Measurements from ENCODE around the gene TMTC2.

Gene TMTC2

DNA sequence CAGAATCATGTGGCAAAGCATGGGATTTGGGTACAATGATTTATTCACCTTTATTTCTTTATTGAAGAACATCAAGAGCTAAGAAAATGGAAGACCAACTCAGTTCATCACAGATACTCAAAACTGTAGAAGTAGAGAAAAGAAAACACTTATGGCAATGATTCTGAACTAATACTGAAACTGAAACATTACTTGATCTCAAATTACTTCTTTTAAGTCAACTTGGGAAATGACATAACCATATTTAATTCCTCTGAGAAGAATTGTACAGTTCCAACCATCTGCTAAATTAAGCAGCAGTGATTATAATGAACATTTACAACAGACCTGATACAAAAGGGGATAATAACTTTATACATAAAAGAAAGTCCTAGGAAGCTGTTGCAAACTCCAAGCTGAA, 466.5 kb downstream of the TMTC2 start:
- no peak overlapping the region for H2AFZ ChIP-seq (ENCODE audit: low read length)
- H3K27me3 ChIP-seq (ENCODE audit: insufficient read depth, low read length) = no peaks in the 10 kb centered on the region
- no peaks in the 10 kb centered on the region for H3K9me2 ChIP-seq (ENCODE audit: low read depth, low read length)
- no peaks in the 10 kb centered on the region for H3K36me3 ChIP-seq (ENCODE audit: insufficient read depth, low read length)
- H4K20me1 ChIP-seq (ENCODE audit: insufficient read depth, low read length) = no peaks in the 10 kb centered on the region
- TF ChIP-seq, protein P1, sequence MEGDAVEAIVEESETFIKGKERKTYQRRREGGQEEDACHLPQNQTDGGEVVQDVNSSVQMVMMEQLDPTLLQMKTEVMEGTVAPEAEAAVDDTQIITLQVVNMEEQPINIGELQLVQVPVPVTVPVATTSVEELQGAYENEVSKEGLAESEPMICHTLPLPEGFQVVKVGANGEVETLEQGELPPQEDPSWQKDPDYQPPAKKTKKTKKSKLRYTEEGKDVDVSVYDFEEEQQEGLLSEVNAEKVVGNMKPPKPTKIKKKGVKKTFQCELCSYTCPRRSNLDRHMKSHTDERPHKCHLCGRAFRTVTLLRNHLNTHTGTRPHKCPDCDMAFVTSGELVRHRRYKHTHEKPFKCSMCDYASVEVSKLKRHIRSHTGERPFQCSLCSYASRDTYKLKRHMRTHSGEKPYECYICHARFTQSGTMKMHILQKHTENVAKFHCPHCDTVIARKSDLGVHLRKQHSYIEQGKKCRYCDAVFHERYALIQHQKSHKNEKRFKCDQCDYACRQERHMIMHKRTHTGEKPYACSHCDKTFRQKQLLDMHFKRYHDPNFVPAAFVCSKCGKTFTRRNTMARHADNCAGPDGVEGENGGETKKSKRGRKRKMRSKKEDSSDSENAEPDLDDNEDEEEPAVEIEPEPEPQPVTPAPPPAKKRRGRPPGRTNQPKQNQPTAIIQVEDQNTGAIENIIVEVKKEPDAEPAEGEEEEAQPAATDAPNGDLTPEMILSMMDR (IDR thresholded peaks at IDR 0.05; ENCODE audit: low read length) = no peak
- no peak for TF ChIP-seq EZH2 (IDR thresholded peaks at IDR 0.05; ENCODE audit: borderline replicate concordance, low read length)
- no peak overlapping the region for H3K27ac ChIP-seq (ENCODE audit: low read depth, low read length, poor library complexity, severe bottlenecking)
- no peaks in the 10 kb centered on the region for H3K4me1 ChIP-seq (ENCODE audit: insufficient read depth, low read length, severe bottlenecking)
- H3K9ac ChIP-seq (ENCODE audit: low read length) = no peak overlapping the region
- no peak overlapping the region for H3K4me3 ChIP-seq (ENCODE audit: low read depth, low read length, poor library complexity, severe bottlenecking)
- H3K79me2 ChIP-seq (ENCODE audit: insufficient read depth, low read length) = no peaks in the 10 kb centered on the region
- H3F3A ChIP-seq (ENCODE audit: insufficient read depth, low read length) = no peaks in the 10 kb centered on the region
- H3K9me3 ChIP-seq (ENCODE audit: low read length) = no peaks in the 10 kb centered on the region
- H3K4me2 ChIP-seq (ENCODE audit: low read length) = no peak overlapping the region

DNA sequence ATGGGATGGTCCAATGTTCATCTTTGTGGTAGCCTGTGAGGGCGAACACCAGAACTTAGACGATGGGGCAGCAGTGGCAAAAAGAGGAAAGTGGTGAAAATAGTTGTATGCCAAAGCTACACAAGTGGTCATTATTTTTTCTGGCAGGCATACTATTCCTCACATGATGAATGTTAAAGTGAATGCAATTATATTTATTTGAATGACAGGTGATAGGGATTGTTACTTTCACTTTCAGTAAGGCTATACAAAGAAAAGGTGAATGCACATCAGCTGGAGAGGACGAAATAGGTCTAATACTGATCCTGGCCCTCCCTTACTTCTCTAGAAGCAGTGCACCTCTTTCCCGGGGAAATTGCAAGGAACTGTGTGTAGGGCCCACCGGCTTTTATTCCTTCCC, 470.1 kb downstream of the TMTC2 start:
- H2AFZ ChIP-seq (ENCODE audit: low read length) = no peak overlapping the region
- no peak overlapping the region for H3K9ac ChIP-seq (ENCODE audit: low read length)

DNA sequence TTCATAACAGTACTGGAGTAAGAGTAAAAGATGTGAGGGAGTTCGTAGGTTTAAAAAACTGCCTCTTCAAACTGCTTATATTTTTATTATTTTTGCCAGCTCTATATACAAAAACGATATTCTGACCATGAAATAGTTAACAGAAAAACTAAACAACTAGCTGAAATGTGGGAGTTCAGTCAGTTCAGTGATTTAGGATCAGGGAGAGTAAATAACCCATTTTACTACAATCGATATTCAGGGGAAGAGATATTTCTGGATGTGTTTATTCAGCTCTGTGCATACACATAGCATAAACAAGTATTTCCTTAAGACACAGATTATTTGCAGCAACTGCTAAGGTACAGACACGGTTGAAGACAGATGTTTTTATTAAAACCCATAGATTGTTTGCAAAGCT, 470.9 kb downstream of the TMTC2 start:
- no peaks in the 10 kb centered on the region for H3F3A ChIP-seq (ENCODE audit: insufficient read depth, low read length)
- TF ChIP-seq, protein P1 (IDR thresholded peaks at IDR 0.05; ENCODE audit: low read length) = no peak
- TF ChIP-seq EZH2 (IDR thresholded peaks at IDR 0.05; ENCODE audit: borderline replicate concordance, low read length) = no peak
- no peak overlapping the region for H3K27ac ChIP-seq (ENCODE audit: low read depth, low read length, poor library complexity, severe bottlenecking)
- H3K36me3 ChIP-seq (ENCODE audit: insufficient read depth, low read length) = no peaks in the 10 kb centered on the region
- no peaks in the 10 kb centered on the region for H3K9me3 ChIP-seq (ENCODE audit: low read length)
- no peaks in the 10 kb centered on the region for H3K4me1 ChIP-seq (ENCODE audit: insufficient read depth, low read length, severe bottlenecking)
- H3K4me3 ChIP-seq (ENCODE audit: low read depth, low read length, poor library complexity, severe bottlenecking) = no peak overlapping the region
- no peaks in the 10 kb centered on the region for H3K27me3 ChIP-seq (ENCODE audit: insufficient read depth, low read length)
- no peak overlapping the region for H3K9ac ChIP-seq (ENCODE audit: low read length)
- H3K4me2 ChIP-seq (ENCODE audit: low read length) = no peak overlapping the region
- no peaks in the 10 kb centered on the region for H3K79me2 ChIP-seq (ENCODE audit: insufficient read depth, low read length)
- no peaks in the 10 kb centered on the region for H4K20me1 ChIP-seq (ENCODE audit: insufficient read depth, low read length)
- H3K9me2 ChIP-seq (ENCODE audit: low read depth, low read length) = no peaks in the 10 kb centered on the region
- no peak overlapping the region for H2AFZ ChIP-seq (ENCODE audit: low read length)

More for the DNA sequence above, 470.1 kb downstream of the TMTC2 start:
- no peak overlapping the region for H3K4me2 ChIP-seq (ENCODE audit: low read length)
- H3K27me3 ChIP-seq (ENCODE audit: insufficient read depth, low read length) = no peaks in the 10 kb centered on the region
- H3K36me3 ChIP-seq (ENCODE audit: insufficient read depth, low read length) = no peaks in the 10 kb centered on the region
- H3K4me3 ChIP-seq (ENCODE audit: low read depth, low read length, poor library complexity, severe bottlenecking) = no peak overlapping the region
- no peaks in the 10 kb centered on the region for H3K9me3 ChIP-seq (ENCODE audit: low read length)
- no peaks in the 10 kb centered on the region for H3K9me2 ChIP-seq (ENCODE audit: low read depth, low read length)
- TF ChIP-seq EZH2 (IDR thresholded peaks at IDR 0.05; ENCODE audit: borderline replicate concordance, low read length) = no peak
- TF ChIP-seq, protein P1 (IDR thresholded peaks at IDR 0.05; ENCODE audit: low read length) = no peak
- H4K20me1 ChIP-seq (ENCODE audit: insufficient read depth, low read length) = no peaks in the 10 kb centered on the region
- H3K27ac ChIP-seq (ENCODE audit: low read depth, low read length, poor library complexity, severe bottlenecking) = no peak overlapping the region
- H3K79me2 ChIP-seq (ENCODE audit: insufficient read depth, low read length) = no peaks in the 10 kb centered on the region
- H3F3A ChIP-seq (ENCODE audit: insufficient read depth, low read length) = no peaks in the 10 kb centered on the region
- no peaks in the 10 kb centered on the region for H3K4me1 ChIP-seq (ENCODE audit: insufficient read depth, low read length, severe bottlenecking)
